ENCODE measurements around the gene MCOLN1. TPM values are rescaled to one million over a fixed set of nuclear protein-coding genes. Genes with fewer than 3 reads are reported as not detected.

The MCOLN1 gene
- total and polyA plus RNA-seq, 2 of the 4 experiments (the other 2 are of a cell fraction), result 3.4 to 19.6 TPM

- intact Hi-C loops (cut with micrococcal nuclease), result no loop called here
- DNase-seq, result no peak
Measured at GRCh38 chr19:7554565-7554964, 32.1 kb downstream of the MCOLN1 start.

More at GRCh38 chr19:7554565-7554964, 32.1 kb downstream of the MCOLN1 start:
- H2BK15ac ChIP-seq (ENCODE audit: low read depth, low read length), result no peak overlapping the region
- no peak overlapping the region for H2AK5ac ChIP-seq (ENCODE audit: low read depth, low read length)
- H4K5ac ChIP-seq (ENCODE audit: low read depth, low read length), result no peak overlapping the region
- no peak overlapping the region for H2AK9ac ChIP-seq (replicated peaks; ENCODE audit: low read depth, low read length, poor library complexity)
- H3K4me1 ChIP-seq (ENCODE audit: control insufficient read depth, insufficient read depth, low read length), result no peaks in the 10 kb centered on the region
- H3K27me3 ChIP-seq (ENCODE audit: control insufficient read depth, insufficient read depth, low read length), result no peaks in the 10 kb centered on the region
- H4K91ac ChIP-seq (ENCODE audit: insufficient read depth, low read depth, low read length), result no peak overlapping the region
- no peak overlapping the region for H3K23ac ChIP-seq (ENCODE audit: low read depth, low read length)
- ATAC-seq (ENCODE audit: low read depth), result no peak
- no peak for TF ChIP-seq ELK1 (IDR thresholded peaks at IDR 0.05; ENCODE audit: borderline replicate concordance, low read depth, low read length)
- no peak for TF ChIP-seq SMC3 (IDR thresholded peaks at IDR 0.05; ENCODE audit: low read depth, low read length)
- TF ChIP-seq CEBPB (IDR thresholded peaks at IDR 0.05; ENCODE audit: low read depth, low read length), result no peak
- TF ChIP-seq RCOR1 (IDR thresholded peaks at IDR 0.05; ENCODE audit: insufficient replicate concordance, low read length), result no peak
- no peak for TF ChIP-seq RFX5 (IDR thresholded peaks at IDR 0.05; ENCODE audit: low read depth, low read length)
- no peak overlapping the region for H2AFZ ChIP-seq (replicated peaks; ENCODE audit: low read length, poor library complexity)
- 95% methylated on average over 20 of the region's 28 CpGs; no CpG with 5 or more reads in 1 of the 2 experiments for WGBS, 2 experiments (ENCODE audit: extremely low coverage in 2 of 2, insufficient read length in 1 of 2)
- H3K36me3 ChIP-seq (ENCODE audit: control insufficient read depth, insufficient read depth, low read length), result peaks cover 67% of the 10 kb centered on the region
- no peak overlapping the region for H2BK5ac ChIP-seq (ENCODE audit: low read depth, low read length, poor library complexity, severe bottlenecking)
- CTCF ChIA-PET, result no interaction called here
- H3K79me1 ChIP-seq (ENCODE audit: low read depth in 1 of 2, low read length in 2 of 2), result 0 out of 4 replicates have a peak, but pooled peaks cover 0 to 2% of the 10 kb centered on the region in 2 experiments
- in situ Hi-C loops (cut with MboI; ENCODE audit: low sequenced_read_pairs), result no loop called here
- H3K14ac ChIP-seq (replicated peaks; ENCODE audit: low read depth, low read length), result no peak overlapping the region
- H3K27ac ChIP-seq (ENCODE audit: insufficient read depth, low read length), result no peak overlapping the region
- H3K4me2 ChIP-seq (ENCODE audit: low read depth, low read length), result no peak overlapping the region
- dilution Hi-C loops (cut with HindIII; ENCODE audit: low sequenced_read_pairs, unreplicated experiment), result no loop called here
- no peaks in the 10 kb centered on the region for H3K9me3 ChIP-seq (ENCODE audit: control insufficient read depth, insufficient read depth, low read length)
- no peak overlapping the region for H4K8ac ChIP-seq (ENCODE audit: low read depth in 2 of 2, low read length in 2 of 2)
- H3K9ac ChIP-seq (ENCODE audit: low read depth, low read length), result no peak overlapping the region
- no peak overlapping the region for H3K4me3 ChIP-seq (ENCODE audit: insufficient read depth, low read depth, low read length)
- no TSS peak for BruUV-seq (replicated peaks)
- no peak overlapping the region for H3K56ac ChIP-seq (ENCODE audit: extremely low read depth, insufficient read depth, low read length)
- no peaks in the 10 kb centered on the region; the same call in 1 of the 2 replicates for H4K20me1 ChIP-seq (ENCODE audit: insufficient read depth, low read length)
- POLR2A ChIA-PET (ENCODE audit: unreplicated experiment), result no interaction called here
- H2BK20ac ChIP-seq (ENCODE audit: low read depth, low read length), result no peak overlapping the region
- H3K9me1 ChIP-seq (ENCODE audit: insufficient read depth, low read length), result 0 out of 2 replicates have a peak, but pooled peaks cover 3% of the 10 kb centered on the region
- H2BK120ac ChIP-seq (ENCODE audit: low read depth, low read length), result no peak overlapping the region
- H3K18ac ChIP-seq (ENCODE audit: low read depth, low read length), result no peak overlapping the region
- H3K4ac ChIP-seq (ENCODE audit: low read depth, low read length), result no peak overlapping the region

Data from IMR-90 (cell line).